DMS 273 treated with DMSO at 0.1 percent for 48 hours (cell line): Measurements from ENCODE around the gene DPP9.
"Not testable (repeated sequence)": the region's sequence is repeated elsewhere in the genome, so short reads cannot be mapped to it uniquely, and the experiment has no call there.

ENCODE experiments used
- DNase-seq: peaks from one replicate; lab custom pipeline; 2025; lab: John Stamatoyannopoulos, UW

Gene DPP9

DNA sequence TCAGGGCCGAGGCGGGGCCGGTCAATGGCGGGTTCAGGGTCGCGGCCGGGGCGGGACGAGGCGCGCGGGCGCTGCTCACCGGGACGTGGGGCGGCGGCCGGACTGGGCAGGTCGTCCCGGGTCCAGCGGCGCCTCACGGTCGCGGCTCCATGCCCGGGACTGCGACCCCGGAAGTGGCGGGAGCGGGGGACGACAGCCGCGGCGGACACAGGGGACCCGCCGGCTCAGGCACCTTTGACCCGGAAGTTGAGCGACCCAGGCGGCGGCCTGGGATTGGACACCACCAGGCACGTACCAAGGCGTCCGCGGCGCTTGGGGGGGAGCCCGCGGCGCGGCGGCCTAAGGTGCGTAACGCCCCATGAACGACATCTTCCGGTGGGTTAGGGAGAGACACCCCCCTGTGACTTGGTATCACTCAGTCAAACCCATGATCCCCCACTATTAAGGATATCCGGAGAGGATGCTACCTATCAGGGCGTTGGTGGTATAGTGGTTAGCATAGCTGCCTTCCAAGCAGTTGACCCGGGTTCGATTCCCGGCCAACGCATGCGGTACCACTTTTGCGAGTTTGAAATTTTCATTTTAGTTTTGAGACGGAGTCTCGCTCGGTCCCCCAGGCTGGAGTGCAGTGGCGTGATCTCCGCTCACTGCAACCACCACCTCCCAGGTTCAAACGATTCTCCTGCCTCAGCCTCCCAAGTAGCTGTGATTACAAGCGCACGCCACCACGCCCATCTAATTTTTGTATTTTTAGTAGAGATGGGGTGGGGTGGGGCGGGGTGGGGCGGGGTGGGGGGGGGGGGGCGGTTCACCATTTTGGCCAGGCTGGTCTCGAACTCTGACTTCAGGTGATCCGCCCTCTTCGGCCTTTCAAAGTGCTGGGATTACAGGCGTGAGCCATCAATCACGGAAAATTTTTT, at the start of gene DPP9:
DPP9 (minus strand) TSS at position 248 of the 920 bp plus-strand sequence. CDS start 3,936 bp downstream, outside the sequence.
- peak; percentile 94 for DNase-seq

DNA sequence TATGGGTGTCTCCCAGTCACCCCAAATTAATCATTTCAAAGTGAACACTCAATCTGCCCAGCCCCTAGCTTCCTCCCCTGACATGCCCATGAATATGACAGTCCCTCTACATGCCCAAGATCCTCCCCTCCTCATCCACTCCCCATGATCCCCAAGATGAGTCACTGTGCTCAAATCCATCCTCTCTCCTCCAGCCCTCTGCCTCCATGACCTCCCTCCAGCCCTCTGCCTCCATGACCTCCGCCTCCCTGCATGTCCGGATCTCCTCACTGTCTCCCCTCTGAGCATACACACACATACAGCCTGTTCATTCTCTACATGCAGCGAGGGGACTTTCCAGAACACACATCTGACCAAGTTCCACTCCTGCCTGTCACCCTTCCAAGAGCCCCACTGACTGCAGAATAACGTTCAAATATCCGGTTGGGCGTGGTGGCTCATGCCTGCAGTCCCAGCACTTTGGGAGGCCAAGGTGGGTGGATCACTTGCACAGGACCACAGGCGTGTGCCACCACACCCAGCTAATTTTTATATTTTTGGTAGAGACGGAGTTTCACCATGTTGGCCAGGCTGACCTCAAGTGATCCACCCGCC, 49.5 kb upstream of the DPP9 start:
- no peak for DNase-seq

- DNase-seq: no peak
These were observed 48.9 kb upstream of the DPP9 start for GRCh38 chr19:4772566-4772965.

DNA sequence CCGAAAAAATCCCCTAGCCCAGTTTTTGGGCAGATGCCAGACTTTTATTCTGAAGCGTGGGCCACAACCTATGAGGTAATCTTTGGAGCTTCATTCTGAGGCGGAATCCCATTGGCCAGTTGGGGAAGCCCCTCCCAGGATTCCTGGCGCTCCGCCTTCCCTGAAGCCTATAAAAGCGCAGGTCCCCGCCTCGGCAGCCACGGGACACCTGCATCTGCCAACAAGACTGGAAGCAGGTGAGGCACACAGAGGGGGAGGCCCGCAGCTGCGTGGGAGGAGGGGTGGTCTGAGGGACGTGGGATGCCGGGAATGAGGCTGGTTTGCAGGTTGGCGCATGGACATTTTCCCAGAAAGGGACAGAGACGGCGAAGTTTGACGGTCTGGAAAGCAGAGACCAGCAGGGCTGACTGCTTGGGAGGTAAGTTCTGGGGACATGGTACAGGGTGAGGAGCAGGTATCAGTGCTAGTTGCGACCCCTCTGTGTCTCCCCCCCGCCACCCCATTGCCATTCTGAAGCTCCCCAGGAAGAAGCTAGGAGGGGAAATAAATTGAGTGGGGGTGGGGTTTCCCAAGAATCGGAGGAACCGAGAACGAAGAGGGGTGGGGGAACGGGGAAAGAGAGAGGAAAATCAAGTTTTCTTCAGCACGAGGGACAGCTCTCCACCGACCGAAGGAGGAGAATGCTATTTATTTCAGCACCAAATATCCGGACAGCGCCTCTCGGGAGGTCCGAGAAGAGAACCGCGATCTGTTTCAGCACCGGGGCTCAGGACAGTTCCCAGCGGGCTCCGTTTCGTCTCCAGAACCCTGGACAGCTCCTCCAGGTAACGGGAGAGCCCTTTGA, 45.5 kb upstream of the DPP9 start:
- peak; percentile 52 for DNase-seq

GRCh38 chr19:4764393-4764660, 40.7 kb upstream of the DPP9 start:
- DNase-seq: no peak

- DNase-seq: no peak
These were observed 39.4 kb upstream of the DPP9 start for GRCh38 chr19:4763021-4763420.

DNA sequence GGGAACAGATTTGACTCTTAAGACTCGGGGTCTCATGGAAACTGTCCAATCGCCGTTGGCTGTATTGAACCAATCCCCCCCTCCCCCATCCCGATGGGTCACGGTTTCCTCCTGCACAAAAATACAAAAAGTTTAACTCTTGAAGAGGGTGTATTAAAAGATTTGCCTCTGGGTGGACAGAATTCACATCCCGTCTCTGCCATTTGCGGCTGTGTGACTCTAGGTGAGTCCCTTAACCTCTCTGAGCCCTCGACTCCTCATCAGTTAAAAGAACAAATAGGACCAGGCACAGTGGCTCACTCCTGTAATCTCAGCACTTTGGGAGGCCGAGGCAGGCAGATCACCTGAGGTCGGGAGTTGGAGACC, 36.6 kb upstream of the DPP9 start:
- DNase-seq: no peak

- peak; percentile 80 for DNase-seq
These were observed 36.0 kb upstream of the DPP9 start for GRCh38 chr19:4759388-4760284.

DNA sequence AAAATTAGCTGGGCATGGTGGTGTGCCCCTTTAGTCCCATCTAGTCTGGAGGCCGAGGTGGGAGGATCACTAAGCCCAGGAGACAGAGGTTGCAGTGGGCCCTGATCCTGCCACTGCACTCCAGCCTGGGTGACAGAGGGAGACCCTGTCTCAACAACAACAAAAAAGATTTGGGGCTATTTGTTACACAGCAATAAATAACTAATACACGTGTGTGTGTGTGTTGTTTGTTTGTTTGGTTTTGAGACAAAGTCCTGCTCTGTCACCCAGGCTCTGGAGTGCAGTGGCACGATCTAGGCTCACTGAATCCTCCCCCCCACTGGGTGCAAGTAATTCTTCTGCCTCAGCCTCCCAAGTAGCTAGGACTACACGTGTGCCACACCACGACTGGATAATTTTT, 35.0 kb upstream of the DPP9 start:
- DNase-seq: no peak

DNA sequence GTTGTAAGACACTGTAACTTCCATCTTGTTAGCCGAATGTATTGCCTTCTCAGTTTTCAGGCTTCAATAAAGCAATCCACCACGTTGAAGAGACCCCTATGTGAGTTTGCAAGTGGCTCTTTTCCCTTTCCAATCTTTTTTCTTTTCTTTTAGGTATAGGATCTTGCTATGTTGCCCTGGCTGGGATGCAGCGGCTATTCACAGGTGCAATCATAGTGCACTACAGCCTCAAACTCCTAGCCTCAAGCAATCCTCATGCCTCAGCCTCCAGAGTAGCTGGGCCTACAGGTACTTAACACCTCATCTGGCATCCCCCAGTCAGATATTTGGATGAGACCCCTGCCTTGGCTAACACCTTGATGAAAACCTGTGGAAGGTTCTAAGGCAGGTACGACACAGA, 34.4 kb upstream of the DPP9 start:
- no peak for DNase-seq

DNA sequence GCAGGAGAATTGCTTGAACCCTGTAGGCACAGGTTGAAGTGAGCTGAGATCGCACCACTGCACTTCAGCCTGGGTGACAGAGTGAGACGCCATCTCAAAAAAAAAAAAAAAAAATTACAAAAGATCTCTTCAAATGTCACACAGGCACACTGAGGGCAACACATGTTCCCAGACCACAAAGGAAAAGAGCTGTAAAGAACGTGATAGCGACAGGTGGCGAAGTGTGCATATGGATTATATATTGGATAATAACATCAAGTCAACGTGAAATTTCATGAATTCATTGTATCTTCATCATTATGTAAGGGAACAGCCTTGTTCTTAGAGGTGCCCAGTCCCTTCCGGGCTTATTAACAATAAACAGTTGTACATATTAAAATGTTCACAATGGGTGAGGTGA, 31.8 kb upstream of the DPP9 start:
- DNase-seq: no peak

DNA sequence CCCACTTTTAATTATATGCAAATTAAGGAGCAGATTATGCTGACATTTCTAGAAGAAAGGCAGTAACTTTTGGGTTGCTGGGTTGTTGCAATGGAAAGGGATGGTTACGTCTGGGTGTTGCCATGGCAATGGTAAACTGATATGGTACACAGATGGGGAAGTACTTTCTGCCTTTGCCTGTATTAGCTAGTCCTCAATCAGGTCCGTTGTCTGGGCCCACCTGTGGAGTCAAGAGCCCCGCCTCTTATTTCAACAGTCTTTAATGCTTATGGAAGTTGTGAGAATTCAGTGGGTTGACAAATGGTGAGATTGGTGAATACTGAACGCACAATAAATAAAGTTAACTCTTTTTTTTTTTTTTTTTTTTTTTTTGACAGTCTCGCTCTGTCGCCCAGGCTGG, 30.6 kb upstream of the DPP9 start:
- peak; percentile 46 for DNase-seq

DNA sequence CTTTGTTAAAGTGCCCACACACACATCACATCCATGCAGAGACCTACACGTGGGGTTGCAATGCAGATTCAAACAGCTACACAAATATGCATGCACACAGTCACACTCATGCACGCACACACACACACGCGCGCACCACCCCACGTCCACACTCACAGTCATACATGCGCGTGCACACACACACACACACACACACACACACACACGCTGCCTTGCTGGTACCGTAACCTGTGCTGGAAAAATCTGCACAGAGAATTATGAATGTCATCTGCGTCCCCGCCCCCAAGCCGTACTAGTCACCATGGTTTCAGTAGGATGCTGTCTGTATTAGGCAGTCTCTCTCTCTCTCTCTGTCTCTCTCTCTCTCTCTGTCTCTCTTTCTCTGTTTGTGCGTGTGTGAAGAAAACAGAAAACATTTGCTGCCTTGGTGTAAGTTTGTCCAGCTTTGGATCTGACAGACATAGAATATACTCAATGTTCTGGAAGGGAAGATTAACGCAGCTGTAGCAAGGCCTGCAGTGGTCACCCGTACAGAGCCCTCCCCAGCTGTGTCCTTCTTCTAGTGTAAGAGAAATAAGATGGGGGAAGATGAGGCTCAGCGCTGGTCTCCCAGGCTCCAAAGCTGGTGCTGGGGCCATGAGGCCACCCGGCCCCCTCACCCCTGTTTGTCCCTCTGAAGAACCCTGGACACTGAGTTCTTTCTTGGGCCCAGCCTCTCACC, 26.4 kb upstream of the DPP9 start:
- DNase-seq: no peak

- DNase-seq: no peak
These were observed 24.9 kb upstream of the DPP9 start for GRCh38 chr19:4748589-4748988.

- DNase-seq: no peak
These were observed 24.5 kb upstream of the DPP9 start for GRCh38 chr19:4748185-4748584.

DNA sequence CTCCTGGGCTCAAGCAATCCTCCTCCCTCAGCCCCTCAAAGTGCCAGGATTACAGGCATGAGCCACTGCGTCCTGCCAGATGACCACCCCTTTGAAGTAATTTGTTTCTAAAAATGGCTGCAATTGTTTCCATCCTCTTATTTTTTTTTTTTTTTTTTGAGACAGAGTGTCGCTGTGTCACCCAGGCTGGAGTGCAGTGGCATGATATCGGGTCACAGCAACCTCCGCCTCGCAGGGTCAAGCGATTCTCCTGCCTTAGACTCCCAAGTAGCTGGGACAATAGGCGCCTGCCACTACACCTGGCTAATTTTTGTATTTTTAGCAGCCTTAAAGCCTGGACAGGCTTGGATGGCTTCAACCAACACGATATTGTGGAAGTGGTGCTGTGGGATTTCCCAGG, 22.3 kb upstream of the DPP9 start:
- no peak for DNase-seq

DNA sequence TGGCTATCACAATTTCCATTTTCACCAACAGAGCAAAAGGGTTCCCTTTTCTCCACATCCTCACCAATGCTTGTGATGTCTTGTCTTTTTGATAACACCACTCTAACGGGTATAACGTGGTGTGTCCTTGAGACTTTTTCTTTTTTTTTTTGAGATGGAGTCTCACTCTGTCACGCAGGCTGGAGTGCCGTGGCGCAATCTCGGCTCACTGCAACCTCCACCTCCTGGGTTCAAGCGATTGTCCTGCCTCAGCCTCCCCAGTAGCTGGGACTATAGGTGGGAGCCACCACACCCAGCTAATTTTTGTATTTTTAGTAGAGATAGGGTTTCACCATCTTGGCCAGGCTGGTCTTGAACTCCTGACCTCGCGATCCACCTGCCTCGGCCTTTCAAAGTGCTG, 21.5 kb upstream of the DPP9 start:
- not testable (repeated sequence) for DNase-seq

DNA sequence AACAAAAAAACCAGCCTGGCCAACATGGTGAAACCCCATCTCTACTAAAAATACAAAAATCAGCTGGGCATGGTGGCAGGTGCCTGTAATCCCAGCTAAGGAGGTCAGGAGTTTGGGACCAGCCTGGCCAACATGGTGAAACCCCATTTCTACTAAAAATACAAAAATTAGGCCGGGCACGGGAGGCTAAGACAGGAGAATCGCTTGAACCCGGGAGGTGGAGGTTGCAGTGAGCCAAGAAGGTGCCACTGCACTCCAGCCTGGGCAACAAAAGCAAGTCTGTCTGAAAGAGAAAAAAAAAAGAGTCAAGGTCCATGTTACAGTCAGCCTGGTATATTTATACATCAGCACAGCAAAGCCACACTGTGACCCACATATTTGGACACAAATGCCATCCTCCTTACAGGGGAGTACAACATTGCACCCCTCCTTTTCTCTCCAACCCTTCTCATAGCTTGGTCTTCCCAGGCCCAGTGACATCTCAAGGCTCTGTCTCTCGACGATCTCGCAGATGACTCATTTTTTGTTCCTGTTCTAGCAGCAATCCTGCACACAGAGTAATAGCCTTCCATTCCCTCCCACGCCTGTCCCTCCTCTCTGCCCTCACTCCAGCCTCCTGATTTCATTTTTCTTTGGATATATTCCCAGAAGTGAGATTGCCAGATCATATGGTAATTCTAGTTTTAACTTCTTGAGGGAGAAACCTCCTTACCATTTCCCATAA, 21.0 kb upstream of the DPP9 start:
- DNase-seq: no peak

- no peak for DNase-seq
These were observed 19.3 kb upstream of the DPP9 start for GRCh38 chr19:4742723-4743646.
